ENCODE results near the gene RANBP1. TPM values are rescaled to one million over a fixed set of nuclear protein-coding genes. Genes with fewer than 3 reads are reported as not detected.

RANBP1 gene
- polyA plus RNA-seq, 1 of the 3 experiments (the other 2 are of a cell fraction), result 502 TPM

DNA sequence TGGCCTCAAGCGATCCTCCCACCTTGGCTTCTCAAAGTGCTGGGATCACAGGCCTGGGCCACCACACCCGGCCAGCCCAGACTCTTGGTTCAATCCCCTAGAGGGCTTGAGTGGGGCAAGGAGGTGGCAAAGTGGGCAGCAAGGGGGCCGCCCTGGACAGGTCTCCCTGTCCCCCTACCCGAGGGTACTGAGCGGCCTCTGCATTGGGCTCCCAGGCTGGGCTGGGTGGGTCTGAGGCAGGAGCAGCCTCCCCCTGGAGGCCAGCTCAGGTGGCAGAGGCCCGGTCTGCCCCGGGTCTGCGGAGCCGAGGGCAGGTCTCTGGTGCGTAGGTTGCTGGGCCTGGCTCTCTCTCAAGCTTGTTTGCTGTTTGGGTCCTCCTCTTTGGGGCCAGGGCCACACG, 57.3 kb downstream of the RANBP1 start (continued):
- TF ChIP-seq, protein P1, sequence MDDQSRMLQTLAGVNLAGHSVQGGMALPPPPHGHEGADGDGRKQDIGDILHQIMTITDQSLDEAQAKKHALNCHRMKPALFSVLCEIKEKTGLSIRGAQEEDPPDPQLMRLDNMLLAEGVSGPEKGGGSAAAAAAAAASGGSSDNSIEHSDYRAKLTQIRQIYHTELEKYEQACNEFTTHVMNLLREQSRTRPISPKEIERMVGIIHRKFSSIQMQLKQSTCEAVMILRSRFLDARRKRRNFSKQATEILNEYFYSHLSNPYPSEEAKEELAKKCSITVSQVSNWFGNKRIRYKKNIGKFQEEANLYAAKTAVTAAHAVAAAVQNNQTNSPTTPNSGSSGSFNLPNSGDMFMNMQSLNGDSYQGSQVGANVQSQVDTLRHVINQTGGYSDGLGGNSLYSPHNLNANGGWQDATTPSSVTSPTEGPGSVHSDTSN (IDR thresholded peaks at IDR 0.05), result no peak
- TF ChIP-seq RXRA (IDR thresholded peaks at IDR 0.05; ENCODE audit: borderline replicate concordance, low read depth) (no peak), RCOR1 (IDR thresholded peaks at IDR 0.05; ENCODE audit: low read length) (no peak), GATA2 (CRISPR knock-in tag; IDR thresholded peaks at IDR 0.05) (no peak), NRF1 (IDR thresholded peaks at IDR 0.05; ENCODE audit: low read depth, low read length) (no peak)

DNA sequence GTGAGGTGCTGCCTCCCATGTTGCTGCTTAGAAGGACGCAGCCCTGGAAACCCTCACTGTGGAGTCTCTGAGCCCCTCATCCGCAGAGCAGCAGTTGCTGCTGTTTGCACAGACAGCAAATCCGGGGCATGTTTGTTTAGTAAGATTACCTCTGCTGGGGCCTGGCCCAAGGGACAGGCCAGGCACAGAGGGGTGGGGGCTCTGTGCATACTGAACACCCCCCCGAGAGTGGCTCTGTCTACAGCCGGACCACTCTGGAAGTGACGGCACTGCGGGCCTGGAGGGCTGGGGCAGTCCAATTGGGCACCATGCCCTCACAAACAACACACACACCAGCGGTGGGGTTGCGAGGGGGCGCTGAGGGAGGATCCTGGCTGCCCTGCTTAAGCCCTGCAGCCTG, 57.9 kb downstream of the RANBP1 start:
- Histone ChIP-seq H3K9me2 (no peaks in the 10 kb centered on the region), H3F3A (replicated peaks; ENCODE audit: insufficient read depth) (no peaks in the 10 kb centered on the region), H3K27ac (ENCODE audit: low read depth in 2 of 2, low read length in 1 of 2) (no peak overlapping the region), H3K36me3 (replicated peaks in 1 of 2; ENCODE audit: control insufficient read depth in 1 of 2, insufficient read depth in 2 of 2, low read length in 1 of 2) (no peaks in the 10 kb centered on the region), H3K4me2 (no peak overlapping the region), H3K4me3 (ENCODE audit: low read depth in 2 of 2, low read length in 1 of 2) (no peak overlapping the region), H3K9me3 (no peaks in the 10 kb centered on the region), H2AFZ (ENCODE audit: low read depth) (no peak overlapping the region), H3K9ac (no peak overlapping the region), H4K20me1 (ENCODE audit: insufficient read depth) (no peaks in the 10 kb centered on the region), H3K27me3 (ENCODE audit: insufficient read depth) (no peaks in the 10 kb centered on the region; the same call in 1 of the 2 replicates), H3K4me1 (ENCODE audit: control insufficient read depth in 1 of 2, insufficient read depth in 2 of 2, low read depth in 1 of 2, low read length in 1 of 2) (peaks cover 0 to 3% of the 10 kb centered on the region in 2 experiments; a peak in 1 of 4 replicates), H3K79me2 (ENCODE audit: insufficient read depth) (no peaks in the 10 kb centered on the region)
- POLR2A ChIA-PET, result no interaction called here
- CTCF ChIA-PET, result interaction anchor here (1.4 kb wide), 1 partner anchor 38 kb away, joined by 3 read pairs; no protein-coding TSS in a partner anchor
- TF ChIP-seq, protein P2, sequence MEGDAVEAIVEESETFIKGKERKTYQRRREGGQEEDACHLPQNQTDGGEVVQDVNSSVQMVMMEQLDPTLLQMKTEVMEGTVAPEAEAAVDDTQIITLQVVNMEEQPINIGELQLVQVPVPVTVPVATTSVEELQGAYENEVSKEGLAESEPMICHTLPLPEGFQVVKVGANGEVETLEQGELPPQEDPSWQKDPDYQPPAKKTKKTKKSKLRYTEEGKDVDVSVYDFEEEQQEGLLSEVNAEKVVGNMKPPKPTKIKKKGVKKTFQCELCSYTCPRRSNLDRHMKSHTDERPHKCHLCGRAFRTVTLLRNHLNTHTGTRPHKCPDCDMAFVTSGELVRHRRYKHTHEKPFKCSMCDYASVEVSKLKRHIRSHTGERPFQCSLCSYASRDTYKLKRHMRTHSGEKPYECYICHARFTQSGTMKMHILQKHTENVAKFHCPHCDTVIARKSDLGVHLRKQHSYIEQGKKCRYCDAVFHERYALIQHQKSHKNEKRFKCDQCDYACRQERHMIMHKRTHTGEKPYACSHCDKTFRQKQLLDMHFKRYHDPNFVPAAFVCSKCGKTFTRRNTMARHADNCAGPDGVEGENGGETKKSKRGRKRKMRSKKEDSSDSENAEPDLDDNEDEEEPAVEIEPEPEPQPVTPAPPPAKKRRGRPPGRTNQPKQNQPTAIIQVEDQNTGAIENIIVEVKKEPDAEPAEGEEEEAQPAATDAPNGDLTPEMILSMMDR (IDR thresholded peaks at IDR 0.05), result no peak
- TF ChIP-seq SIN3A (IDR thresholded peaks at IDR 0.05; ENCODE audit: borderline replicate concordance, low read depth, low read length), result no peak
- no peak for TF ChIP-seq TAF1 (IDR thresholded peaks at IDR 0.05; ENCODE audit: borderline replicate concordance, low read depth, low read length)
- TF ChIP-seq, protein P1 (IDR thresholded peaks at IDR 0.05), result no peak
- TF ChIP-seq, protein P3, sequence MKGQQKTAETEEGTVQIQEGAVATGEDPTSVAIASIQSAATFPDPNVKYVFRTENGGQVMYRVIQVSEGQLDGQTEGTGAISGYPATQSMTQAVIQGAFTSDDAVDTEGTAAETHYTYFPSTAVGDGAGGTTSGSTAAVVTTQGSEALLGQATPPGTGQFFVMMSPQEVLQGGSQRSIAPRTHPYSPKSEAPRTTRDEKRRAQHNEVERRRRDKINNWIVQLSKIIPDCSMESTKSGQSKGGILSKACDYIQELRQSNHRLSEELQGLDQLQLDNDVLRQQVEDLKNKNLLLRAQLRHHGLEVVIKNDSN (IDR thresholded peaks at IDR 0.05; ENCODE audit: borderline replicate concordance, low read depth), result no peak
- no peak for TF ChIP-seq GATA2 (CRISPR knock-in tag; IDR thresholded peaks at IDR 0.05)
- TF ChIP-seq NFIC (IDR thresholded peaks at IDR 0.05; ENCODE audit: borderline replicate concordance), result no peak
- no peak for TF ChIP-seq TEAD4 (IDR thresholded peaks at IDR 0.05; ENCODE audit: borderline replicate concordance, insufficient read depth)
- TF ChIP-seq, protein P4, sequence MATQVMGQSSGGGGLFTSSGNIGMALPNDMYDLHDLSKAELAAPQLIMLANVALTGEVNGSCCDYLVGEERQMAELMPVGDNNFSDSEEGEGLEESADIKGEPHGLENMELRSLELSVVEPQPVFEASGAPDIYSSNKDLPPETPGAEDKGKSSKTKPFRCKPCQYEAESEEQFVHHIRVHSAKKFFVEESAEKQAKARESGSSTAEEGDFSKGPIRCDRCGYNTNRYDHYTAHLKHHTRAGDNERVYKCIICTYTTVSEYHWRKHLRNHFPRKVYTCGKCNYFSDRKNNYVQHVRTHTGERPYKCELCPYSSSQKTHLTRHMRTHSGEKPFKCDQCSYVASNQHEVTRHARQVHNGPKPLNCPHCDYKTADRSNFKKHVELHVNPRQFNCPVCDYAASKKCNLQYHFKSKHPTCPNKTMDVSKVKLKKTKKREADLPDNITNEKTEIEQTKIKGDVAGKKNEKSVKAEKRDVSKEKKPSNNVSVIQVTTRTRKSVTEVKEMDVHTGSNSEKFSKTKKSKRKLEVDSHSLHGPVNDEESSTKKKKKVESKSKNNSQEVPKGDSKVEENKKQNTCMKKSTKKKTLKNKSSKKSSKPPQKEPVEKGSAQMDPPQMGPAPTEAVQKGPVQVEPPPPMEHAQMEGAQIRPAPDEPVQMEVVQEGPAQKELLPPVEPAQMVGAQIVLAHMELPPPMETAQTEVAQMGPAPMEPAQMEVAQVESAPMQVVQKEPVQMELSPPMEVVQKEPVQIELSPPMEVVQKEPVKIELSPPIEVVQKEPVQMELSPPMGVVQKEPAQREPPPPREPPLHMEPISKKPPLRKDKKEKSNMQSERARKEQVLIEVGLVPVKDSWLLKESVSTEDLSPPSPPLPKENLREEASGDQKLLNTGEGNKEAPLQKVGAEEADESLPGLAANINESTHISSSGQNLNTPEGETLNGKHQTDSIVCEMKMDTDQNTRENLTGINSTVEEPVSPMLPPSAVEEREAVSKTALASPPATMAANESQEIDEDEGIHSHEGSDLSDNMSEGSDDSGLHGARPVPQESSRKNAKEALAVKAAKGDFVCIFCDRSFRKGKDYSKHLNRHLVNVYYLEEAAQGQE (IDR thresholded peaks at IDR 0.05; ENCODE audit: low read depth, low read length), result no peak
- TF ChIP-seq GABPA (IDR thresholded peaks at IDR 0.05; ENCODE audit: low read depth), result no peak
- TF ChIP-seq POLR2AphosphoS5 (IDR thresholded peaks at IDR 0.05; ENCODE audit: low read depth, low read length), result no peak
- TF ChIP-seq RFX5 (IDR thresholded peaks at IDR 0.05; ENCODE audit: low read length), result no peak
- TF ChIP-seq, protein P5, sequence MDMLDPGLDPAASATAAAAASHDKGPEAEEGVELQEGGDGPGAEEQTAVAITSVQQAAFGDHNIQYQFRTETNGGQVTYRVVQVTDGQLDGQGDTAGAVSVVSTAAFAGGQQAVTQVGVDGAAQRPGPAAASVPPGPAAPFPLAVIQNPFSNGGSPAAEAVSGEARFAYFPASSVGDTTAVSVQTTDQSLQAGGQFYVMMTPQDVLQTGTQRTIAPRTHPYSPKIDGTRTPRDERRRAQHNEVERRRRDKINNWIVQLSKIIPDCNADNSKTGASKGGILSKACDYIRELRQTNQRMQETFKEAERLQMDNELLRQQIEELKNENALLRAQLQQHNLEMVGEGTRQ (IDR thresholded peaks at IDR 0.05; ENCODE audit: borderline replicate concordance, low read depth, low read length), result no peak
- TF ChIP-seq FOSL2 (IDR thresholded peaks at IDR 0.05; ENCODE audit: borderline replicate concordance, low read depth), result no peak
- TF ChIP-seq EZH2phosphoT487 (IDR thresholded peaks at IDR 0.05; ENCODE audit: borderline replicate concordance, low read depth), result no peak
- TF ChIP-seq, protein P6, sequence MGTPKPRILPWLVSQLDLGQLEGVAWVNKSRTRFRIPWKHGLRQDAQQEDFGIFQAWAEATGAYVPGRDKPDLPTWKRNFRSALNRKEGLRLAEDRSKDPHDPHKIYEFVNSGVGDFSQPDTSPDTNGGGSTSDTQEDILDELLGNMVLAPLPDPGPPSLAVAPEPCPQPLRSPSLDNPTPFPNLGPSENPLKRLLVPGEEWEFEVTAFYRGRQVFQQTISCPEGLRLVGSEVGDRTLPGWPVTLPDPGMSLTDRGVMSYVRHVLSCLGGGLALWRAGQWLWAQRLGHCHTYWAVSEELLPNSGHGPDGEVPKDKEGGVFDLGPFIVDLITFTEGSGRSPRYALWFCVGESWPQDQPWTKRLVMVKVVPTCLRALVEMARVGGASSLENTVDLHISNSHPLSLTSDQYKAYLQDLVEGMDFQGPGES (IDR thresholded peaks at IDR 0.05; ENCODE audit: low read depth, low read length), result no peak
- TF ChIP-seq NRF1 (IDR thresholded peaks at IDR 0.05; ENCODE audit: low read depth, low read length), result no peak
- no peak for TF ChIP-seq CHD2 (IDR thresholded peaks at IDR 0.05; ENCODE audit: low read length, partially characterized antibody)
- 80% methylated on average over 1 of the region's 10 CpGs for WGBS (ENCODE audit: low lambda C conversion rate)
- DNase-seq, result no peak

All from SK-N-SH (cell line).